SK-N-SH (cell line): ENCODE measurements around the gene MUC5B. TPM values are rescaled to one million over a fixed set of nuclear protein-coding genes. Genes with fewer than 3 reads are reported as not detected.

ENCODE experiments used
- CTCF ChIA-PET: fragments of 300-600, 350-600 bp; formaldehyde crosslinking; extraction: SDS; loops from one replicate; lab custom pipeline; 2021; lab: Yijun Ruan, JAX
- POLR2A ChIA-PET: fragments of 350-600 bp; sonication (Branson Sonifier 250); formaldehyde crosslinking; extraction: SDS; loops from one replicate; lab custom pipeline; 2020; ENCODE audit warnings: antibody characterized with exemption, inconsistent platforms; lab: Yijun Ruan, JAX
- DNase-seq: peaks from one replicate; pipeline ENCODE4 v3.0.0; 2012
- H2AFZ ChIP-seq: fragments of 200-600 bp; sonication (generic); 2 replicates; pipeline ENCODE4 v1.8.1; 2016; ENCODE audit warnings: antibody characterized with exemption, mild to moderate bottlenecking, low read depth
- H3F3A ChIP-seq: fragments of 200-600 bp; sonication (generic); replicated peaks from 2 replicates; pipeline ENCODE3; 2016; ENCODE audit warnings: antibody characterized with exemption, mild to moderate bottlenecking; ENCODE audit not compliant: insufficient read depth
- H3K27ac ChIP-seq, 2 experiments: fragments of 200-500 bp in 1 of 2; fragments of 200-600 bp in 1 of 2; sonication (Bioruptor generic) in 1 of 2; sonication (generic), shearing (Covaris generic) in 1 of 2; 2 replicates each; pipeline versions ENCODE4 v1.5.1 to v1.6.1; 2014 to 2016; ENCODE audit warnings: low read depth in 2 of 2, inconsistent platforms in 1 of 2, low read length in 1 of 2, mild to moderate bottlenecking in 1 of 2, mixed read lengths in 1 of 2
- H3K27me3 ChIP-seq: fragments of 200-600 bp; sonication (generic), shearing (Covaris generic); 2 replicates; pipeline ENCODE4 v1.6.1; 2016; ENCODE audit warnings: mixed run types; ENCODE audit not compliant: insufficient read depth
- H3K36me3 ChIP-seq, 2 experiments: fragments of 200-500 bp in 1 of 2; fragments of 200-600 bp in 1 of 2; sonication (Bioruptor generic) in 1 of 2; sonication (generic) in 1 of 2; replicated peaks in 1 of 2; 2 replicates each; pipeline versions ENCODE3 to v1.5.1; 2014 to 2016; ENCODE audit warnings: low read length in 1 of 2, mild to moderate bottlenecking in 1 of 2; ENCODE audit not compliant: insufficient read depth in 2 of 2, control insufficient read depth in 1 of 2
- H3K4me1 ChIP-seq, 2 experiments: fragments of 200-500 bp in 1 of 2; fragments of 200-600 bp in 1 of 2; sonication (Bioruptor generic) in 1 of 2; sonication (generic), shearing (Covaris generic) in 1 of 2; 2 replicates each; pipeline versions ENCODE4 v1.5.1 to v1.6.1; 2014 to 2016; ENCODE audit warnings: low read depth in 1 of 2, low read length in 1 of 2, mixed run types in 1 of 2; ENCODE audit not compliant: insufficient read depth in 2 of 2, control insufficient read depth in 1 of 2
- H3K4me2 ChIP-seq: fragments of 200-600 bp; sonication (generic), shearing (Covaris generic); 2 replicates; pipeline ENCODE4 v1.6.1; 2017; ENCODE audit warnings: mixed run types
- H3K4me3 ChIP-seq, 2 experiments: fragments of 200-500 bp in 1 of 2; fragments of 200-600 bp in 1 of 2; sonication (Bioruptor generic) in 1 of 2; sonication (generic), shearing (Covaris generic) in 1 of 2; 2 replicates each; pipeline versions ENCODE4 v1.5.1 to v1.8.1; 2014 to 2016; ENCODE audit warnings: low read depth in 2 of 2, inconsistent platforms in 1 of 2, low read length in 1 of 2, mild to moderate bottlenecking in 1 of 2, mixed read lengths in 1 of 2, moderate library complexity in 1 of 2
- H3K79me2 ChIP-seq: fragments of 200-600 bp; sonication (generic); 2 replicates; pipeline ENCODE4 v1.8.1; 2017; ENCODE audit warnings: mild to moderate bottlenecking; ENCODE audit not compliant: insufficient read depth
- H3K9ac ChIP-seq: fragments of 200-600 bp; sonication (generic); 2 replicates; pipeline ENCODE4 v1.6.1; 2017; ENCODE audit warnings: mixed run types
- H3K9me2 ChIP-seq: fragments of 200-600 bp; sonication (generic); 2 replicates; pipeline ENCODE4 v1.6.1; 2017; ENCODE audit warnings: mixed run types
- H3K9me3 ChIP-seq: fragments of 200-600 bp; sonication (generic); 2 replicates; pipeline ENCODE4 v1.6.1; 2017; ENCODE audit warnings: mixed run types, mild to moderate bottlenecking, moderate library complexity
- H4K20me1 ChIP-seq: fragments of 200-600 bp; sonication (generic); 2 replicates; pipeline ENCODE4 v1.6.1; 2017; ENCODE audit warnings: mild to moderate bottlenecking, mixed run types; ENCODE audit not compliant: insufficient read depth
- ELF1 ChIP-seq: IDR thresholded peaks from 2 replicates; pipeline ENCODE4 v1.4.0; 2012
- EZH2phosphoT487 ChIP-seq: fragments of 200-600 bp; sonication (generic); IDR thresholded peaks from 2 replicates; pipeline ENCODE4 v1.6.1; 2017; ENCODE audit warnings: low read depth, mixed run types, mild to moderate bottlenecking, antibody characterized with exemption, moderate library complexity, borderline replicate concordance
- FOSL2 ChIP-seq: IDR thresholded peaks from 2 replicates; pipeline ENCODE4 v1.4.0; 2012; ENCODE audit warnings: low read depth, mild to moderate bottlenecking, moderate library complexity, borderline replicate concordance
- FOXJ3 ChIP-seq: sonication (generic); formaldehyde crosslinking; IDR thresholded peaks from 2 replicates; pipeline ENCODE4 v1.5.1; 2020; ENCODE audit warnings: mild to moderate bottlenecking, missing genetic modification reagents
- GATA2 ChIP-seq: sonication (generic); formaldehyde crosslinking; IDR thresholded peaks from 2 replicates; pipeline ENCODE4 v1.5.0; 2020; ENCODE audit warnings: mild to moderate bottlenecking, missing genetic modification reagents
- MEF2A ChIP-seq: IDR thresholded peaks from 2 replicates; pipeline ENCODE4 v1.4.0; 2012; ENCODE audit warnings: low read depth, borderline replicate concordance
- NRF1 ChIP-seq: IDR thresholded peaks from 2 replicates; pipeline ENCODE4 v1.6.1; 2012; ENCODE audit warnings: low read depth, mild to moderate bottlenecking, low read length
- SMC3 ChIP-seq: IDR thresholded peaks from 2 replicates; pipeline ENCODE4 v1.6.1; 2012; ENCODE audit warnings: low read depth, low read length, improper control_type of control experiment
- TCF12 ChIP-seq: IDR thresholded peaks from 2 replicates; pipeline ENCODE4 v1.4.0; 2012
- TEAD4 ChIP-seq: IDR thresholded peaks from 2 replicates; pipeline ENCODE4 v1.4.0; 2012; ENCODE audit warnings: mild to moderate bottlenecking, borderline replicate concordance; ENCODE audit not compliant: insufficient read depth
- WGBS: methylation state at CpG from one replicate; pipeline ENCODE4 v1.1.6; 2017; ENCODE audit warnings: low lambda C conversion rate; 5-methylcytosine and 5-hydroxymethylcytosine counted together
- polyA plus RNA-seq, 3 experiments: library from polyadenylated mRNA; depleted of rRNA; stranded (reverse); fragments of >200 nt; gene quantifications; 2 replicates each; pipeline ENCODE4 v1.2.3, GENCODE V29; 2012
- TF ChIP-seq, protein P1 (sequence below): fragments of 150-350 bp; IDR thresholded peaks from 2 replicates; pipeline ENCODE4 v1.6.1; 2017; ENCODE audit warnings: antibody characterized with exemption, low read length, low read depth, borderline replicate concordance
- TF ChIP-seq, protein P2 (sequence below): IDR thresholded peaks from 2 replicates; pipeline ENCODE4 v1.4.0; 2012; ENCODE audit warnings: low read depth

MUC5B gene
- polyA plus RNA-seq, 1 of the 3 experiments (the other 2 are of a cell fraction) = not detected

DNA sequence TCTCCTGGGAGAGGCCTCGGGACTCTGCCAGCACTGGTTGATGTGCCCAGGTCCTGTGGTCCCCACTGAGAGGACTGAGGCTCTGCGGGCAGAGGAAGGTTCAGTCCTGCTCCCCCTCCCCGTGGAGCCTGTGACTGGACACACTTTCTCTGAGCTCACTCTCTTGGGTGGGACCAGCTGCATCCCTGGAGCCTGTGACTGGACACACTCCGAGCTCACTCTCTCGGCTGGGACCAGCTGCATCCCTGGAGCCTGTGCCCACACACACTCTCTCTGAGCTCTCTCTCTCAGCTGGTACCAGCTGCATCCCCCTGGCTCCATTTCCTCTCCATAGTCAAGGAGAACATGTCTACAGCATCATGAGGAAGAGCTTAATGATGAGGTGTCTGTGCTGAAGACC lies 47.1 kb downstream of the MUC5B start:
- ChIA-PET POLR2A (no interaction called here), CTCF (no interaction called here)
- Histone ChIP-seq H3K36me3 (peaks cover 0 to 4% of the 10 kb centered on the region in 2 experiments), H3F3A (no peaks in the 10 kb centered on the region), H3K4me2 (no peak overlapping the region), H3K27me3 (no peaks in the 10 kb centered on the region), H3K4me1 (no peaks in the 10 kb centered on the region; a peak in 1 of 4 replicates), H3K9ac (no peak overlapping the region), H3K9me2 (no peaks in the 10 kb centered on the region), H4K20me1 (no peaks in the 10 kb centered on the region), H3K4me3 (no peak overlapping the region), H2AFZ (no peak overlapping the region), H3K27ac (no peak overlapping the region), H3K79me2 (no peaks in the 10 kb centered on the region), H3K9me3 (no peaks in the 10 kb centered on the region)
- TF ChIP-seq TCF12 = no peak
- no peak for TF ChIP-seq GATA2 (CRISPR knock-in tag)
- TF ChIP-seq, protein P1, sequence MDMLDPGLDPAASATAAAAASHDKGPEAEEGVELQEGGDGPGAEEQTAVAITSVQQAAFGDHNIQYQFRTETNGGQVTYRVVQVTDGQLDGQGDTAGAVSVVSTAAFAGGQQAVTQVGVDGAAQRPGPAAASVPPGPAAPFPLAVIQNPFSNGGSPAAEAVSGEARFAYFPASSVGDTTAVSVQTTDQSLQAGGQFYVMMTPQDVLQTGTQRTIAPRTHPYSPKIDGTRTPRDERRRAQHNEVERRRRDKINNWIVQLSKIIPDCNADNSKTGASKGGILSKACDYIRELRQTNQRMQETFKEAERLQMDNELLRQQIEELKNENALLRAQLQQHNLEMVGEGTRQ = no peak
- no peak for TF ChIP-seq EZH2phosphoT487
- no peak for TF ChIP-seq ELF1
- TF ChIP-seq, protein P2, sequence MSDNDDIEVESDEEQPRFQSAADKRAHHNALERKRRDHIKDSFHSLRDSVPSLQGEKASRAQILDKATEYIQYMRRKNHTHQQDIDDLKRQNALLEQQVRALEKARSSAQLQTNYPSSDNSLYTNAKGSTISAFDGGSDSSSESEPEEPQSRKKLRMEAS = no peak
- TF ChIP-seq FOXJ3 (CRISPR knock-in tag) = no peak
- TF ChIP-seq SMC3 = no peak
- no peak for DNase-seq
- 92% methylated on average over 2 of the region's 5 CpGs for WGBS

DNA sequence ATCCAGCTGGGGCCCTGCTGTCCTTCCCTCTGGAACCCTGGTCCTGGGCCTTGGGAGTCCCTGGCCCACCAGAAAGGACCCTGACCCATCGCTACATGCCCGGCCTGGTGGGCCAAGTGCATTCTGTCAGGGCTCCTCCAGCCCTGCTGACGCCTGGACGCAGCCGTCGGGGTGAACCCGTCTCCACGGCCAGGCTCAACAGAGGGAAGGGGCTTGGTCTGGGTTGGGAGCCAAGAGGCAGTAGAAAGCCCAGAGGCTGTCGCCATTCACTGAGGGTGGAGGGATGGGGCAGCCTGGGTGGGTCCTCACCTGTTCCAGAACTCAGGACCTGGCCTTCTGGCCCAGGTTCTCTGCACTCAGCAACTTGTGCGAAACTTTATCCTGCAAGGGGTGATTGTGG lies 47.6 kb downstream of the MUC5B start:
- Histone ChIP-seq H4K20me1 (no peaks in the 10 kb centered on the region), H3K4me3 (no peak overlapping the region), H3K4me1 (peaks cover 0 to 4% of the 10 kb centered on the region in 2 experiments; a peak in 1 of 4 replicates), H3K9me2 (no peaks in the 10 kb centered on the region), H3K9me3 (no peaks in the 10 kb centered on the region), H3K36me3 (peaks cover 0 to 9% of the 10 kb centered on the region in 2 experiments), H3K27ac (no peak overlapping the region), H3K4me2 (no peak overlapping the region), H3K9ac (no peak overlapping the region), H3K27me3 (no peaks in the 10 kb centered on the region), H3F3A (no peaks in the 10 kb centered on the region), H2AFZ (no peak overlapping the region), H3K79me2 (no peaks in the 10 kb centered on the region)
- ChIA-PET POLR2A (no interaction called here), CTCF (interaction anchor here (1.3 to 1.5 kb wide), 2 partner anchors 245 to 304 kb away, joined by 3 to 4 read pairs; no protein-coding TSS in a partner anchor)
- DNase-seq = no peak
- 94% methylated on average over 5 of the region's 10 CpGs for WGBS
- TF ChIP-seq FOSL2 = no peak
- no peak for TF ChIP-seq TEAD4
- no peak for TF ChIP-seq NRF1
- TF ChIP-seq MEF2A = no peak
- no peak for TF ChIP-seq GATA2 (CRISPR knock-in tag)
